CD14-positive monocyte (primary cell): ENCODE measurements around the gene C3orf20. TPM values are rescaled to one million over a fixed set of nuclear protein-coding genes. Genes with fewer than 3 reads are reported as not detected.

ENCODE experiments used
- DNase-seq, 3 donors: peaks; one replicate each; pipeline ENCODE4 v3.0.0-alpha.2; 2011 to 2022
- H2AFZ ChIP-seq: 2 replicates; pipeline ENCODE4 v1.6.0; 2012; ENCODE audit warnings: mild to moderate bottlenecking, low read depth, low read length, inconsistent platforms; ENCODE audit not compliant: insufficient read depth, poor library complexity, severe bottlenecking
- H3K27ac ChIP-seq, 2 donors: 1 replicate in 1 of 2; 2 replicates in 1 of 2; pipeline ENCODE4 v1.5.1; 2012 to 2013; ENCODE audit warnings: low read length in 2 of 2, control low read depth in 1 of 2, inconsistent platforms in 1 of 2, low read depth in 1 of 2, mild to moderate bottlenecking in 1 of 2
- H3K27me3 ChIP-seq, 2 donors: one replicate each; pipeline versions ENCODE4 v1.6.0 to v1.6.1; 2011 to 2013; ENCODE audit warnings: low read length in 2 of 2; ENCODE audit not compliant: control insufficient read depth in 2 of 2, insufficient read depth in 2 of 2
- H3K36me3 ChIP-seq, 2 donors: replicated peaks in 1 of 2; 1 replicate in 1 of 2; 2 replicates in 1 of 2; pipeline versions ENCODE4 v1.5.1 to v1.6.1; 2012 to 2013; ENCODE audit warnings: low read length in 2 of 2, control low read depth in 1 of 2, inconsistent platforms in 1 of 2, mild to moderate bottlenecking in 1 of 2; ENCODE audit not compliant: insufficient read depth in 2 of 2, control insufficient read depth in 1 of 2
- H3K4me1 ChIP-seq, 2 donors: 1 replicate in 1 of 2; 2 replicates in 1 of 2; pipeline versions ENCODE4 v1.5.1 to v1.6.1; 2012 to 2013; ENCODE audit warnings: low read length in 2 of 2, control low read depth in 1 of 2, inconsistent platforms in 1 of 2, mild to moderate bottlenecking in 1 of 2, moderate library complexity in 1 of 2; ENCODE audit not compliant: insufficient read depth in 2 of 2, control insufficient read depth in 1 of 2
- H3K4me2 ChIP-seq: replicated peaks from 2 replicates; pipeline ENCODE3; 2012; ENCODE audit warnings: low read length, moderate library complexity, mild to moderate bottlenecking; ENCODE audit not compliant: poor library complexity, severe bottlenecking; ENCODE audit errors: extremely low read depth
- H3K4me3 ChIP-seq, 3 experiments: fragments of 200-600 bp in 1 of 3; sonication (generic) in 1 of 3; replicated peaks in 1 of 3; 1 replicate in 2 of 3; 2 replicates in 1 of 3; pipeline ENCODE4 v1.5.1; 2011 to 2013; ENCODE audit warnings: low read length in 3 of 3, mild to moderate bottlenecking in 3 of 3, control low read depth in 2 of 3, low read depth in 2 of 3, inconsistent platforms in 1 of 3, moderate library complexity in 1 of 3
- H3K79me2 ChIP-seq: 2 replicates; pipeline ENCODE4 v1.6.0; 2012; ENCODE audit warnings: mild to moderate bottlenecking, control low read depth, inconsistent platforms, low read length, moderate library complexity; ENCODE audit not compliant: insufficient read depth
- H3K9ac ChIP-seq: 2 replicates; pipeline ENCODE4 v1.6.0; 2017; ENCODE audit warnings: low read length, mild to moderate bottlenecking; ENCODE audit not compliant: insufficient read depth, poor library complexity, severe bottlenecking
- H3K9me3 ChIP-seq, 2 donors: replicated peaks in 1 of 2; 1 replicate in 1 of 2; 2 replicates in 1 of 2; pipeline versions ENCODE4 v1.5.1 to v1.6.1; 2012 to 2013; ENCODE audit warnings: low read length in 2 of 2, control low read depth in 1 of 2; ENCODE audit not compliant: control insufficient read depth in 1 of 2, insufficient read depth in 1 of 2
- H4K20me1 ChIP-seq: 2 replicates; pipeline ENCODE4 v1.6.0; 2012; ENCODE audit warnings: mild to moderate bottlenecking, low read length, control low read depth, moderate library complexity; ENCODE audit not compliant: insufficient read depth
- H3K27ac Mint-ChIP-seq, 7 donors: one replicate each; pipeline ENCODE4 v1.8.0; 2020; ENCODE audit warnings: mild to moderate bottlenecking in 7 of 7, mixed read lengths in 7 of 7, moderate library complexity in 6 of 7, inconsistent platforms in 2 of 7
- H3K27me3 Mint-ChIP-seq, 3 donors: one replicate each; pipeline ENCODE4 v1.8.0; 2021 to 2022; ENCODE audit warnings: low read depth in 3 of 3, mild to moderate bottlenecking in 3 of 3, mixed read lengths in 3 of 3, moderate library complexity in 3 of 3, inconsistent platforms in 1 of 3
- H3K36me3 Mint-ChIP-seq, 2 donors: one replicate each; pipeline ENCODE4 v1.8.0; 2020; ENCODE audit warnings: mixed read lengths in 2 of 2, inconsistent platforms in 1 of 2, mild to moderate bottlenecking in 1 of 2
- H3K4me1 Mint-ChIP-seq: one replicate; pipeline ENCODE4 v1.8.0; 2020; ENCODE audit warnings: mild to moderate bottlenecking, mixed read lengths
- H3K4me3 Mint-ChIP-seq, 2 donors: one replicate each; pipeline ENCODE4 v1.8.0; 2020; ENCODE audit warnings: mild to moderate bottlenecking in 2 of 2, mixed read lengths in 2 of 2, moderate library complexity in 1 of 2
- H3K9me3 Mint-ChIP-seq, 7 donors: one replicate each; pipeline ENCODE4 v1.8.0; 2020 to 2022; ENCODE audit warnings: mixed read lengths in 7 of 7, mild to moderate bottlenecking in 6 of 7, moderate library complexity in 6 of 7, inconsistent platforms in 2 of 7
- CTCF ChIP-seq: fragments of 200-600 bp; IDR thresholded peaks from one replicate; pipeline ENCODE4 v1.8.0; 2022; ENCODE audit warnings: antibody characterized with exemption, mild to moderate bottlenecking
- WGBS: methylation state at CpG from one replicate; pipeline ENCODE4 v1.1.5; 2013; ENCODE audit warnings: missing lambda C conversion rate; ENCODE audit not compliant: insufficient coverage; 5-methylcytosine and 5-hydroxymethylcytosine counted together
- intact Hi-C, 2 donors: fragments of 100-400 bp; cut with micrococcal nuclease; formaldehyde crosslinking; loops; one replicate each; pipeline versions ENCODE4 v1.15.0 to v1.15.1; 2023
- polyA plus RNA-seq, 3 donors: library from polyadenylated mRNA; depleted of rRNA in 1 of 3; unstranded in 2 of 3; stranded (reverse) in 1 of 3; fragments of 300-500 nt in 2 of 3; fragments of >200 nt in 1 of 3; fragmentation: Illumina TruSeq in 2 of 3; gene quantifications; 1 replicate in 2 of 3; 2 replicates in 1 of 3; pipeline ENCODE4 v1.2.3, GENCODE V29; 2012 to 2021

The C3orf20 gene
- polyA plus RNA-seq, 3 donors = 0.11 TPM; not detected in 2

- Mint-ChIP-seq H3K4me1 (peaks cover 16% of the 10 kb centered on the region), H3K4me3 (no peak overlapping the region), H3K9me3 (peaks cover 0 to 3% (median 0%) of the 10 kb centered on the region in 7 donors), H3K36me3 (no peaks in the 10 kb centered on the region), H3K27ac (peak overlapping the region in 1 of 7 donors; percentile 48), H3K27me3 (peaks cover 6 to 10% (median 6%) of the 10 kb centered on the region in 3 donors)
- peaks cover 9 to 15% of the 10 kb centered on the region in 2 donors for H3K4me1 ChIP-seq
- H3K27me3 ChIP-seq = no peaks in the 10 kb centered on the region
- no peaks in the 10 kb centered on the region for H3K36me3 ChIP-seq
- H3K27ac ChIP-seq = no peak overlapping the region
- no peak overlapping the region for H3K4me3 ChIP-seq
- WGBS = 95% methylated on average over 2 of the region's 6 CpGs
- no peaks in the 10 kb centered on the region for H3K79me2 ChIP-seq
- no peak overlapping the region for H2AFZ ChIP-seq
- no peak for DNase-seq
- H3K4me2 ChIP-seq = no peak overlapping the region
- no peaks in the 10 kb centered on the region for H4K20me1 ChIP-seq
- no peaks in the 10 kb centered on the region for H3K9me3 ChIP-seq
- TF ChIP-seq CTCF = no peak
- H3K9ac ChIP-seq = no peak overlapping the region
- intact Hi-C loops = loop anchor here in 1 of 2 donors (10.0 kb wide), 1 partner anchor 419 kb away; the partner anchor contains the start of gene MRPS25
Measured at GRCh38 chr3:14646131-14646573, 28.8 kb upstream of the C3orf20 start.

GRCh38 chr3:14646589-14647413 lies 28.1 kb upstream of the C3orf20 start:
- H3K9me3 ChIP-seq = no peaks in the 10 kb centered on the region

More at GRCh38 chr3:14646589-14647413, 28.1 kb upstream of the C3orf20 start:
- H3K79me2 ChIP-seq = peaks cover 3% of the 10 kb centered on the region
- H3K27ac Mint-ChIP-seq = no peak overlapping the region
- H3K4me1 Mint-ChIP-seq = peaks cover 16% of the 10 kb centered on the region
- WGBS = no CpG with 5 or more reads among the region's 9 CpGs
- no peaks in the 10 kb centered on the region for H3K36me3 ChIP-seq
- peaks cover 0 to 5% (median 0%) of the 10 kb centered on the region in 7 donors for H3K9me3 Mint-ChIP-seq
- DNase-seq = no peak
- H3K9ac ChIP-seq = no peak overlapping the region
- TF ChIP-seq CTCF = no peak
- H2AFZ ChIP-seq = no peak overlapping the region
- no peaks in the 10 kb centered on the region for H4K20me1 ChIP-seq
- no peak overlapping the region for H3K4me3 Mint-ChIP-seq
- no peaks in the 10 kb centered on the region for H3K36me3 Mint-ChIP-seq
- intact Hi-C loops = loop anchor here in 1 of 2 donors (10.0 kb wide), 1 partner anchor 418 kb away; the partner anchor contains the start of gene MRPS25
- H3K27me3 Mint-ChIP-seq = peaks cover 6 to 10% (median 6%) of the 10 kb centered on the region in 3 donors
- H3K27me3 ChIP-seq = no peaks in the 10 kb centered on the region
- H3K4me1 ChIP-seq = peaks cover 9 to 15% of the 10 kb centered on the region in 2 donors
- no peak overlapping the region for H3K27ac ChIP-seq
- no peak overlapping the region for H3K4me3 ChIP-seq
- H3K4me2 ChIP-seq = no peak overlapping the region
